HepG2 (cell line): ENCODE data around the gene INSIG2. TPM values are rescaled to one million over a fixed set of nuclear protein-coding genes. Genes with fewer than 3 reads are reported as not detected.

Source experiments
- ARHGAP35 ChIP-seq: sonication (generic); formaldehyde crosslinking; IDR thresholded peaks from 2 replicates; pipeline ENCODE4 v1.9.0; 2022; ENCODE audit warnings: mild to moderate bottlenecking, inconsistent platforms, moderate library complexity, missing genetic modification reagents, borderline replicate concordance
- CC2D1A ChIP-seq: sonication (generic); formaldehyde crosslinking; IDR thresholded peaks from 2 replicates; pipeline ENCODE4 v1.8.1; 2023; ENCODE audit warnings: mild to moderate bottlenecking, missing genetic modification reagents
- DPF2 ChIP-seq: sonication (generic); formaldehyde crosslinking; IDR thresholded peaks from 2 replicates; pipeline ENCODE4 v1.4.0; 2020; ENCODE audit warnings: mild to moderate bottlenecking, low read depth, missing genetic modification reagents, borderline replicate concordance
- E2F1 ChIP-seq: sonication (generic); formaldehyde crosslinking; IDR thresholded peaks from 2 replicates; pipeline ENCODE4 v1.5.0; 2020; ENCODE audit warnings: missing genetic modification reagents
- ERF ChIP-seq: IDR thresholded peaks from 2 replicates; pipeline ENCODE4 v1.6.1; 2018; ENCODE audit warnings: missing biosample characterization, missing genetic modification reagents
- ETS1 ChIP-seq: sonication (generic); formaldehyde crosslinking; IDR thresholded peaks from 2 replicates; pipeline ENCODE4 v1.4.0; 2020; ENCODE audit warnings: missing genetic modification reagents
- FOXK2 ChIP-seq: fragments of 450-650 bp; IDR thresholded peaks from 2 replicates; pipeline ENCODE4 v1.6.1; 2016
- HOXA3 ChIP-seq: sonication (generic); formaldehyde crosslinking; IDR thresholded peaks from 2 replicates; pipeline ENCODE4 v1.5.0; 2020; ENCODE audit warnings: missing genetic modification reagents
- JUND ChIP-seq: sonication (generic); formaldehyde crosslinking; IDR thresholded peaks from 2 replicates; pipeline ENCODE4 v1.8.0; 2022; ENCODE audit warnings: mild to moderate bottlenecking, missing genetic modification reagents
- POLR2A ChIP-seq, 2 experiments: IDR thresholded peaks; 2 replicates each; pipeline ENCODE4 v1.6.1; 2011; ENCODE audit warnings: low read depth in 2 of 2, low read length in 2 of 2, mild to moderate bottlenecking in 1 of 2, moderate library complexity in 1 of 2; ENCODE audit not compliant: insufficient read depth in 1 of 2
- RXRB ChIP-seq: IDR thresholded peaks from 2 replicates; pipeline ENCODE4 v1.6.1; 2016; ENCODE audit warnings: borderline replicate concordance, missing genetic modification reagents, missing compliant biosample characterization
- TGIF2 ChIP-seq: IDR thresholded peaks from 2 replicates; pipeline ENCODE4 v1.6.1; 2016; ENCODE audit warnings: control low read depth, missing compliant biosample characterization
- ZFY ChIP-seq: sonication (generic); formaldehyde crosslinking; IDR thresholded peaks from 2 replicates; pipeline ENCODE4 v1.4.0; 2020; ENCODE audit warnings: missing genetic modification reagents
- polyA plus RNA-seq, 8 experiments: library from polyadenylated mRNA; depleted of rRNA in 3 of 8; stranded (reverse) in 7 of 8; unstranded in 1 of 8; fragments of >200 nt; fragmentation: Illumina TruSeq in 4 of 8; extraction: Trizol in 4 of 8; gene quantifications; 2 replicates each; pipeline versions ENCODE4 v1.2.1 to v1.2.3, GENCODE V29; 2011 to 2016; ENCODE audit warnings: low read depth in 4 of 8, missing spikeins in 1 of 8, mixed read lengths in 1 of 8; ENCODE audit not compliant: insufficient read depth in 1 of 8
- total RNA-seq, 5 experiments: library from RNA; depleted of rRNA; stranded (reverse); fragments of >200 nt; fragmentation: Illumina TruSeq; extraction: Trizol; gene quantifications; 2 replicates each; pipeline ENCODE4 v1.2.3, GENCODE V29; 2016; ENCODE audit warnings: low read depth in 1 of 5
- TF ChIP-seq, protein P1 (sequence below): sonication (generic); formaldehyde crosslinking; IDR thresholded peaks from 2 replicates; pipeline ENCODE4 v1.4.0; 2020; ENCODE audit warnings: missing genetic modification reagents
- TF ChIP-seq, protein P2 (sequence below): sonication (generic); formaldehyde crosslinking; IDR thresholded peaks from 2 replicates; pipeline ENCODE4 v1.5.0; 2020; ENCODE audit warnings: mild to moderate bottlenecking, missing genetic modification reagents, borderline replicate concordance
- TF ChIP-seq, protein P3 (sequence below): sonication (generic); formaldehyde crosslinking; IDR thresholded peaks from 2 replicates; pipeline ENCODE4 v1.5.1; 2020; ENCODE audit warnings: missing genetic modification reagents, mild to moderate bottlenecking, borderline replicate concordance

Gene INSIG2
- total and polyA plus RNA-seq, 2 of the 13 experiments (the other 11 are each of a cell fraction or from before 2014, with no cell fraction given): 73.5 to 481 TPM

DNA sequence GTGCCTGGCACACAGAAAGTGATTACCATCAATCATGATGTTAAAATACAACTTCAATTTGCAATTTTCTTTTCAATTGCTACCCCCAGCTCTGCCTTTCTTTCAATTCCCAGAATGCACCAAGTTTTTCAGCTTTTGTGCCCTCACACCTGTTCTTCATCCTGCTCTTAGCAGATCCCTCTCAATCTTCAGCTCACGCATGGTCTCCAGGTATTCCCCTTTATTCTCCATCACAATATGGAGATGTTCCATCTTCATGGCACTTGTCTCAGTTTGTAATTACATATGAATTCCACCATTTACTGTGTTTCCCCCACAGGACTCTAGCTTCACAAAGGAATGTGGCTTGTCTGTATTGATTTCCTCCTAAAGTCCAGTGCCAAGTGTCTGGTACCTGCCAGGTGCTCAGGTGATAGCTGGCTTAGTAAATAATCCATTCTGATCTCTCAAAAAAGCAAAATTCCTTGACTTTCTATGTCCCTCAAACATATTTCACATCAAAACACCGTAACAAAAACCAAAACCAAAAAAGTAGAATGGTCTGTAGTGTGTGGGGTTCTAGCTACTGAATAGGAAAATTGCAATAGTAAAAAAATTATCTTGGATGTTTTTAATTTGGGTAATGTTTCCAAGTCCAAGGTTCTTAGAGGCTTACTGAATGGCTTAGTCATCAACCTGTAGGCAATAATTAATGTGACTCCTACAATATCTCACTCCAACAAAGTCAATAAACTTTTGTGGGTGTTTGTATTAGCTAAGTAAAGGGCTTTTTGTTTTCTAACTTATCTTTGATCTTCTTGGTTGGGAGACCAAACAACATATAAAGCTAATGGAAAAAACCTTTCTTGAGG is 2.9 kb upstream of the INSIG2 start (continued):
- TF ChIP-seq, protein P1, sequence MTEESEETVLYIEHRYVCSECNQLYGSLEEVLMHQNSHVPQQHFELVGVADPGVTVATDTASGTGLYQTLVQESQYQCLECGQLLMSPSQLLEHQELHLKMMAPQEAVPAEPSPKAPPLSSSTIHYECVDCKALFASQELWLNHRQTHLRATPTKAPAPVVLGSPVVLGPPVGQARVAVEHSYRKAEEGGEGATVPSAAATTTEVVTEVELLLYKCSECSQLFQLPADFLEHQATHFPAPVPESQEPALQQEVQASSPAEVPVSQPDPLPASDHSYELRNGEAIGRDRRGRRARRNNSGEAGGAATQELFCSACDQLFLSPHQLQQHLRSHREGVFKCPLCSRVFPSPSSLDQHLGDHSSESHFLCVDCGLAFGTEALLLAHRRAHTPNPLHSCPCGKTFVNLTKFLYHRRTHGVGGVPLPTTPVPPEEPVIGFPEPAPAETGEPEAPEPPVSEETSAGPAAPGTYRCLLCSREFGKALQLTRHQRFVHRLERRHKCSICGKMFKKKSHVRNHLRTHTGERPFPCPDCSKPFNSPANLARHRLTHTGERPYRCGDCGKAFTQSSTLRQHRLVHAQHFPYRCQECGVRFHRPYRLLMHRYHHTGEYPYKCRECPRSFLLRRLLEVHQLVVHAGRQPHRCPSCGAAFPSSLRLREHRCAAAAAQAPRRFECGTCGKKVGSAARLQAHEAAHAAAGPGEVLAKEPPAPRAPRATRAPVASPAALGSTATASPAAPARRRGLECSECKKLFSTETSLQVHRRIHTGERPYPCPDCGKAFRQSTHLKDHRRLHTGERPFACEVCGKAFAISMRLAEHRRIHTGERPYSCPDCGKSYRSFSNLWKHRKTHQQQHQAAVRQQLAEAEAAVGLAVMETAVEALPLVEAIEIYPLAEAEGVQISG (CRISPR knock-in tag): 0 out of 2 replicates have a peak, but pooled peaks have one; percentile 25
- TF ChIP-seq DPF2 (CRISPR knock-in tag) (peak; percentile 63; the same call in 1 of the 2 replicates), CC2D1A (CRISPR knock-in tag) (0 out of 2 replicates have a peak, but pooled peaks have one; percentile 72), ARHGAP35 (CRISPR knock-in tag) (no peak), HOXA3 (peak; percentile 44; the same call in 1 of the 2 replicates), RXRB (peak; percentile 60), ERF (CRISPR knock-in tag) (peak; percentile 54; the same call in 1 of the 2 replicates), TGIF2 (CRISPR knock-in tag) (no peak; the same call in 1 of the 2 replicates), E2F1 (CRISPR knock-in tag) (no peak), JUND (peak; percentile 34; the same call in 1 of the 2 replicates), FOXK2 (no peak), POLR2A (IDR thresholded peaks at IDR 0.05; ENCODE audit: insufficient read depth in 1 of 2, low read depth in 2 of 2, low read length in 2 of 2) (no peak), ETS1 (no peak), ZFY (CRISPR knock-in tag) (peak; percentile 6; the same call in 1 of the 2 replicates)
- TF ChIP-seq, protein P2, sequence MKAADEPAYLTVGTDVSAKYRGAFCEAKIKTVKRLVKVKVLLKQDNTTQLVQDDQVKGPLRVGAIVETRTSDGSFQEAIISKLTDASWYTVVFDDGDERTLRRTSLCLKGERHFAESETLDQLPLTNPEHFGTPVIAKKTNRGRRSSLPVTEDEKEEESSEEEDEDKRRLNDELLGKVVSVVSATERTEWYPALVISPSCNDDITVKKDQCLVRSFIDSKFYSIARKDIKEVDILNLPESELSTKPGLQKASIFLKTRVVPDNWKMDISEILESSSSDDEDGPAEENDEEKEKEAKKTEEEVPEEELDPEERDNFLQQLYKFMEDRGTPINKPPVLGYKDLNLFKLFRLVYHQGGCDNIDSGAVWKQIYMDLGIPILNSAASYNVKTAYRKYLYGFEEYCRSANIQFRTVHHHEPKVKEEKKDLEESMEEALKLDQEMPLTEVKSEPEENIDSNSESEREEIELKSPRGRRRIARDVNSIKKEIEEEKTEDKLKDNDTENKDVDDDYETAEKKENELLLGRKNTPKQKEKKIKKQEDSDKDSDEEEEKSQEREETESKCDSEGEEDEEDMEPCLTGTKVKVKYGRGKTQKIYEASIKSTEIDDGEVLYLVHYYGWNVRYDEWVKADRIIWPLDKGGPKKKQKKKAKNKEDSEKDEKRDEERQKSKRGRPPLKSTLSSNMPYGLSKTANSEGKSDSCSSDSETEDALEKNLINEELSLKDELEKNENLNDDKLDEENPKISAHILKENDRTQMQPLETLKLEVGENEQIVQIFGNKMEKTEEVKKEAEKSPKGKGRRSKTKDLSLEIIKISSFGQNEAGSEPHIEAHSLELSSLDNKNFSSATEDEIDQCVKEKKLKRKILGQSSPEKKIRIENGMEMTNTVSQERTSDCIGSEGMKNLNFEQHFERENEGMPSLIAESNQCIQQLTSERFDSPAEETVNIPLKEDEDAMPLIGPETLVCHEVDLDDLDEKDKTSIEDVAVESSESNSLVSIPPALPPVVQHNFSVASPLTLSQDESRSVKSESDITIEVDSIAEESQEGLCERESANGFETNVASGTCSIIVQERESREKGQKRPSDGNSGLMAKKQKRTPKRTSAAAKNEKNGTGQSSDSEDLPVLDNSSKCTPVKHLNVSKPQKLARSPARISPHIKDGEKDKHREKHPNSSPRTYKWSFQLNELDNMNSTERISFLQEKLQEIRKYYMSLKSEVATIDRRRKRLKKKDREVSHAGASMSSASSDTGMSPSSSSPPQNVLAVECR (CRISPR knock-in tag): peak; percentile 41; the same call in 1 of the 2 replicates
- TF ChIP-seq, protein P3, sequence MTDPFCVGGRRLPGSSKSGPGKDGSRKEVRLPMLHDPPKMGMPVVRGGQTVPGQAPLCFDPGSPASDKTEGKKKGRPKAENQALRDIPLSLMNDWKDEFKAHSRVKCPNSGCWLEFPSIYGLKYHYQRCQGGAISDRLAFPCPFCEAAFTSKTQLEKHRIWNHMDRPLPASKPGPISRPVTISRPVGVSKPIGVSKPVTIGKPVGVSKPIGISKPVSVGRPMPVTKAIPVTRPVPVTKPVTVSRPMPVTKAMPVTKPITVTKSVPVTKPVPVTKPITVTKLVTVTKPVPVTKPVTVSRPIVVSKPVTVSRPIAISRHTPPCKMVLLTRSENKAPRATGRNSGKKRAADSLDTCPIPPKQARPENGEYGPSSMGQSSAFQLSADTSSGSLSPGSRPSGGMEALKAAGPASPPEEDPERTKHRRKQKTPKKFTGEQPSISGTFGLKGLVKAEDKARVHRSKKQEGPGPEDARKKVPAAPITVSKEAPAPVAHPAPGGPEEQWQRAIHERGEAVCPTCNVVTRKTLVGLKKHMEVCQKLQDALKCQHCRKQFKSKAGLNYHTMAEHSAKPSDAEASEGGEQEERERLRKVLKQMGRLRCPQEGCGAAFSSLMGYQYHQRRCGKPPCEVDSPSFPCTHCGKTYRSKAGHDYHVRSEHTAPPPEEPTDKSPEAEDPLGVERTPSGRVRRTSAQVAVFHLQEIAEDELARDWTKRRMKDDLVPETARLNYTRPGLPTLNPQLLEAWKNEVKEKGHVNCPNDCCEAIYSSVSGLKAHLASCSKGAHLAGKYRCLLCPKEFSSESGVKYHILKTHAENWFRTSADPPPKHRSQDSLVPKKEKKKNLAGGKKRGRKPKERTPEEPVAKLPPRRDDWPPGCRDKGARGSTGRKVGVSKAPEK (CRISPR knock-in tag): no peak
